MG63 (cell line): Measurements from ENCODE around the gene EPHX1. TPM values are rescaled to one million over a fixed set of nuclear protein-coding genes. Genes with fewer than 3 reads are reported as not detected.

Experiments
- DNase-seq: peaks from one replicate; pipeline ENCODE4 v3.0.0-alpha.2; 2020
- H3K27me3 ChIP-seq: fragments of 250-450 bp; sonication (Bioruptor Pico); 2 replicates; pipeline ENCODE4 v1.5.1; 2020; ENCODE audit warnings: mild to moderate bottlenecking, moderate library complexity
- H3K36me3 ChIP-seq: fragments of 250-450 bp; sonication (Bioruptor Pico); 2 replicates; pipeline ENCODE4 v1.5.1; 2020; ENCODE audit warnings: mild to moderate bottlenecking, moderate library complexity
- H3K4me3 ChIP-seq: fragments of 250-450 bp; sonication (Bioruptor Pico); 2 replicates; pipeline ENCODE4 v1.5.1; 2020; ENCODE audit warnings: mild to moderate bottlenecking, moderate library complexity
- H3K9me3 ChIP-seq: fragments of 250-450 bp; sonication (Bioruptor Pico); 2 replicates; pipeline ENCODE4 v1.5.1; 2020; ENCODE audit warnings: mild to moderate bottlenecking, moderate library complexity
- total RNA-seq: library from RNA; depleted of rRNA; stranded (reverse); fragments of >200 nt; shearing (Covaris generic); gene quantifications from 2 replicates; pipeline ENCODE4 v1.2.3, GENCODE V29; 2014; ENCODE audit warnings: low replicate concordance

EPHX1 gene
- total RNA-seq, 1 experiment from 2014 or later, result 80.7 TPM

GRCh38 chr1:225860876-225861441 lies 51.0 kb downstream of the EPHX1 start:
- Histone ChIP-seq H3K27me3 (no peaks in the 10 kb centered on the region), H3K4me3 (no peak overlapping the region), H3K36me3 (peaks cover 36% of the 10 kb centered on the region), H3K9me3 (no peaks in the 10 kb centered on the region)
- DNase-seq, result no peak

GRCh38 chr1:225861834-225862580 lies 52.1 kb downstream of the EPHX1 start:
- DNase-seq, result no peak
- H3K4me3 ChIP-seq, result no peak overlapping the region
- H3K36me3 ChIP-seq, result peaks cover 30% of the 10 kb centered on the region
- no peaks in the 10 kb centered on the region for H3K9me3 ChIP-seq
- H3K27me3 ChIP-seq, result no peaks in the 10 kb centered on the region

DNA sequence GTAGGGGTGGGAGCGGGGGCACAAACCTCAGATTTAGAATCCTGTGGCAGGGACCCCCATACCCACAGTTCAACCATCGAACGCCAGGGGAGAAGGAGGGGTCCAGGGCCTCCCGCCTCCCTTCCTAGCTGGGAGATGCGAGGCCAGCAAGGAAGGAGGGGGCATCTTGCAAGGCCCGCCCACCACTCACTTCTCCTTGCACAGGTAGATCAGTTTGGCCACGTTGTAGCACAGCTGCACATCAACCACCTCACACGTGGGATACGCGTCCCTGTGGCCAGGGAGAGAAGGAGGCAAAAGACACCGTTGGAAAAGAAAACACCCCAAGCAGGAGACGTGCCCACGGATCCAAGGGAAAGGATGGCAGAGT lies 52.6 kb downstream of the EPHX1 start:
- H3K27me3 ChIP-seq, result no peaks in the 10 kb centered on the region
- no peak overlapping the region for H3K4me3 ChIP-seq
- H3K9me3 ChIP-seq, result no peaks in the 10 kb centered on the region
- peaks cover 30% of the 10 kb centered on the region for H3K36me3 ChIP-seq
- no peak for DNase-seq

DNA sequence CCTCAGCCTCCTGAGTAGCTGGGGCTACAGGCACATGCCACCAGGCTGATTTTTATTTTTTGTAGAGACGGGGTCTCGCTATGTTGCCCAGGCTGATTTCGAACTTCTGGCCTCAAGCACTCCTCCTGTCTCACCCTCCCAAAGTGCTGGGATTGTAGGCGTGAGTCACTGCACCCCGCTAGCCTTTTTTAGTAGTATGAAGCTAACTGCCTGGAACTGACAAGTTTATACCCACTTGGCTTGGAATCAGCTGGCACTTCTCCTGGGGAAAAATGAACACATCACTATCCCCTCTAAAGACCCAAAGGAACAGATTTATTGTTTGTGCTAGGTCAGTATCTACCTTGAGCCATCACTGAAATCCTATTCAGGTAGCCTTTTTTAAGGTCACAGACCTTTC lies 53.2 kb downstream of the EPHX1 start:
- H3K9me3 ChIP-seq, result no peaks in the 10 kb centered on the region
- DNase-seq, result peak; percentile 49
- H3K4me3 ChIP-seq, result no peak overlapping the region
- no peaks in the 10 kb centered on the region for H3K27me3 ChIP-seq
- H3K36me3 ChIP-seq, result peaks cover 32% of the 10 kb centered on the region

- Histone ChIP-seq H3K36me3 (peaks cover 41% of the 10 kb centered on the region), H3K9me3 (no peaks in the 10 kb centered on the region), H3K27me3 (no peaks in the 10 kb centered on the region), H3K4me3 (no peak overlapping the region)
- DNase-seq, result no peak
Measured at GRCh38 chr1:225865514-225865913, 55.6 kb downstream of the EPHX1 start.

DNA sequence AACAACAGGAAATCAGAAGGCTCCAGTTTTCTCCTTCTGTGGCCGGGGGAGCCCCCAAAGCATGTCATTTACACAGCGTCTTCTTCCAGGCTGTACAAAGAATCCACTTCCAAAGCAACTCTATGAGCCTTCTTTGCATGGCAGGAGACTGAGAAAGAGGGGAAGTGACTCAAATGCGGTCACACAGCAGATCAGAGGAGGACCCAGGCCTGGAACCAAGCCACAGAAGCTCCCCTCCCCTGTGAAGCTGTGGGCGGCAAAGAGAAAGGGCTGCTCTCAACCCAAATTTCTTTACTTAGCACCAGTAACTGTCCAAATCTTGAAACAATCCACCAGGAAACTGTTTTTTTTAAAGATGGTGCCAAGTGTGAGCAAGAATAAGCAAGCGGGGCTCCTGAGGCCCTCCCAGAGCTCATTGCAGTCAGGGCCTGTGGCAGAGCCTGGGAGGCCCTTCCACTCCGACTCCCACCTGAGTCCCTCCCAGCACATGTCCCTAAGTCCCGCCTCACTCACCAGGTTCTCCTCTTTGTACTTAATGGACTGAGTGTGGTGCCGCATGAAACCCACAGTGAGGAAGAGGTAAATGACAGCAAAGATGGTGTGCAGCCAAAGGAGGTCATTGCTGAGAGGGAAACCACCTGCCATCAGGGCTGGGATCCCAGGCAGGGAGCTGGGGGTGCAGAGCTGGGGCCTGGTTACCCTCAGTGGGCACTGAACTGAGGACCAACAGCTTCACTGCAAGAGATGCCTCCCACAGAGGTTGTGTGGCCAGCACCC lies 56.3 kb downstream of the EPHX1 start:
- H3K27me3 ChIP-seq, result no peaks in the 10 kb centered on the region
- DNase-seq, result peak; percentile 86
- H3K36me3 ChIP-seq, result peaks cover 48% of the 10 kb centered on the region
- no peaks in the 10 kb centered on the region for H3K9me3 ChIP-seq
- no peak overlapping the region for H3K4me3 ChIP-seq

DNA sequence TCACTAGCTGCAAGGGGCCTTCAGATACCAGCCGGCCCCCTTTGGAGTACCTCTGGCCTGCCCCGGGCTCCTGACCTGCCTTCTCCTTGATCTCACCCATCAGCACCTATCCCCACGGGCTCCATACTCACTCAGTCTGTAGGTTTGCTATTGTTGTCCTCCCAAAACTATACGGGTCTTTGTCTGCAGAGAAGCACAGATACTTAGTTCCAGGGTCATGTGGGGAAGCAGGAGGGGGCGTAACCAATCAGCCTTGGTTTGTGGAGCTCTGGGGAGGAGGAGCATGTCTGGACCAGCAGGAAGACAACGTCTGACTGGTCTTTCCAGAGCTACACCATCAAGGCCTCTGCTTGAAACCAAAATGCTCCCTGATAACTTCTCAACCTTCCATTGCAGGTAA lies 57.1 kb downstream of the EPHX1 start:
- Histone ChIP-seq H3K4me3 (no peak overlapping the region), H3K9me3 (no peaks in the 10 kb centered on the region), H3K27me3 (no peaks in the 10 kb centered on the region), H3K36me3 (peaks cover 50% of the 10 kb centered on the region)
- no peak for DNase-seq

GRCh38 chr1:225868631-225869330 lies 58.9 kb downstream of the EPHX1 start:
- Histone ChIP-seq H3K9me3 (no peaks in the 10 kb centered on the region), H3K27me3 (no peaks in the 10 kb centered on the region), H3K4me3 (no peak overlapping the region), H3K36me3 (peaks cover 37% of the 10 kb centered on the region)
- DNase-seq, result no peak

- DNase-seq, result no peak
- H3K36me3 ChIP-seq, result peaks cover 35% of the 10 kb centered on the region
Measured at GRCh38 chr1:225870911-225871310, 61.0 kb downstream of the EPHX1 start.

DNA sequence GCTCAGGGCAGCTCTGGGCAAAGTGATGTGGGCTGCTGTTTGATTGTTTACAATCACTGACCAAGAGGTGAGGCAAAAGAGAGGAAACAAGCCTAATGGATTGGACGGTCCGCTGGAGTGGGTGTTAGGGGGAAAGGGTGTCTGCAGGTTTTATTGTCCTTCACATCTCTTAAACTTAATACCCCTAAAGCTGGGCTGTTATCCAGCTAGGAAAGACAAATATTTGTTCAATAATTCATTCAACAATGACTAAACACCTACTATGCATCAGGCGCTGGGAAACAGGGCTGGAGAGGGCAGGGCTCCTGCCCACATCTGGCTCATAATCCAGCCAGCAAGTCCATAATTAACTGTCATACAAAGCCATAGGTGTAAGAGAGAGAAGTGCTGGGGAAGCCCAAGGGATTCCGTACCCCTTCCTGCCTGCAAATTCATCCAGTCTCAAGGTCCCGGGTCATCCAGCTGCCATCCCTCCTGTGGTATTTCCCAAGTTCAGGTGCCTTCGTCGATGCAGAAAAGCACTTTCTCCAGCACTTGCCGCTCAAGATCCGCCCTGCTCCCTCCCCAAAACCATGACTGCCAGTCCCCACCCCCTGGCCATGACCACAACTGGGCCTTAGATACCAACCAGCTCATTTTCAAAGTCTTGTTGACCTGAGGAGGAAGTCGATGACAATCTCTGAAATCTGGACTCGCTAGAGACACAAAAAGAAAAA lies 61.6 kb downstream of the EPHX1 start:
- DNase-seq, result peak; percentile 48
- H3K27me3 ChIP-seq, result no peaks in the 10 kb centered on the region
- no peak overlapping the region for H3K4me3 ChIP-seq
- H3K9me3 ChIP-seq, result no peaks in the 10 kb centered on the region
- H3K36me3 ChIP-seq, result peaks cover 35% of the 10 kb centered on the region

More at GRCh38 chr1:225870911-225871310, 61.0 kb downstream of the EPHX1 start:
- Histone ChIP-seq H3K4me3 (no peak overlapping the region), H3K27me3 (no peaks in the 10 kb centered on the region), H3K9me3 (no peaks in the 10 kb centered on the region)

- H3K9me3 ChIP-seq, result no peaks in the 10 kb centered on the region
- no peaks in the 10 kb centered on the region for H3K27me3 ChIP-seq
- peaks cover 38% of the 10 kb centered on the region for H3K36me3 ChIP-seq
- DNase-seq, result no peak
- no peak overlapping the region for H3K4me3 ChIP-seq
Measured at GRCh38 chr1:225872075-225872430, 62.1 kb downstream of the EPHX1 start.

DNA sequence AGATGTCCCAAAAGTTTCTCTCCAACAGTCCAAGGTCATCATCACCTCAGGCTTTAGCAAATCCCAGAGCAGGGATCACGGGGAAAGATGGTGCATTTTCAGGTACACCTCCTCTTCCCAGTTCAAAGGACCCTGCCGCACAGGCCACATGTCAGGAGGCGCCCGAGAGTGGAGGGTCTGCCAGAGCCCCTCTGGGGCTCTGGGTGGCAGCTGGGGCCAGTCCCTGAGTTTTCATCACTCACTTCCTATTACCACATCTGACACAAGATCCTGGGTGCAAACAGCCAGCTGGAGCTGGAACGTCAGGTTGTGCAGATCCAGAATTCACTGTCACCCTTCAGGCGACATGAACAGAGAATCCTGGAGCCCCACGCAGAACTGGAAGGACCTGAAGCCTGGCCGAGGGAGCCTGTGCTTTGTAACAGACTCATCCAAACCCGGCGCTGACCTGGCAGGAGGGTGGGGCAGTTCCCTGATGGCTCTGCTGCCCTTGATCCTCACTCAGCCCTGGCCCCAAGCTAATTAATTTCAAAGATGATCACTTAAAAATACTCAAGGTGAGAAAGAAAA lies 63.4 kb downstream of the EPHX1 start:
- DNase-seq, result no peak
- Histone ChIP-seq H3K9me3 (no peaks in the 10 kb centered on the region), H3K4me3 (no peak overlapping the region), H3K36me3 (peaks cover 42% of the 10 kb centered on the region), H3K27me3 (no peaks in the 10 kb centered on the region)

DNA sequence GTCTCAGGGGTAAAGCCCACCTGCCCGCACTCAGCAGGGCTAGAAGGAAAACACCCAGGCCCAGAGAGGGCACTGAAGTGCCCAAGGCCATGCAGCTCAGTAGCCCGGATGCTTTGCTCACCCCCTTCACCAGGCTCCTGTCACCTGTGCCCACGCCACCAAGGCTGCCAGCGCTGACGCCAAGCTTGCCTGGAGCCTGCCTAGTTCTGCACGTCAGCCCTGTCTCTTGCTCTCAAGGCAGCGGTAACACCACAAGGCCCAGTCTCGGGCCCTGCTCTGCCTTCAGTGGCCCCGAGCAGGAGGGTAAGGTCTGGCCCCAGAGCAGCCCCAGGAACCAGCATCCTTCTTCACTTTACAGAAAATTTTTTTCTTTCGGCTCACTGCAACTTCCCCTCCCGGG lies 64.5 kb downstream of the EPHX1 start:
- DNase-seq, result no peak
- H3K9me3 ChIP-seq, result no peaks in the 10 kb centered on the region
- no peaks in the 10 kb centered on the region for H3K27me3 ChIP-seq
- H3K36me3 ChIP-seq, result peaks cover 42% of the 10 kb centered on the region
- no peak overlapping the region for H3K4me3 ChIP-seq

DNA sequence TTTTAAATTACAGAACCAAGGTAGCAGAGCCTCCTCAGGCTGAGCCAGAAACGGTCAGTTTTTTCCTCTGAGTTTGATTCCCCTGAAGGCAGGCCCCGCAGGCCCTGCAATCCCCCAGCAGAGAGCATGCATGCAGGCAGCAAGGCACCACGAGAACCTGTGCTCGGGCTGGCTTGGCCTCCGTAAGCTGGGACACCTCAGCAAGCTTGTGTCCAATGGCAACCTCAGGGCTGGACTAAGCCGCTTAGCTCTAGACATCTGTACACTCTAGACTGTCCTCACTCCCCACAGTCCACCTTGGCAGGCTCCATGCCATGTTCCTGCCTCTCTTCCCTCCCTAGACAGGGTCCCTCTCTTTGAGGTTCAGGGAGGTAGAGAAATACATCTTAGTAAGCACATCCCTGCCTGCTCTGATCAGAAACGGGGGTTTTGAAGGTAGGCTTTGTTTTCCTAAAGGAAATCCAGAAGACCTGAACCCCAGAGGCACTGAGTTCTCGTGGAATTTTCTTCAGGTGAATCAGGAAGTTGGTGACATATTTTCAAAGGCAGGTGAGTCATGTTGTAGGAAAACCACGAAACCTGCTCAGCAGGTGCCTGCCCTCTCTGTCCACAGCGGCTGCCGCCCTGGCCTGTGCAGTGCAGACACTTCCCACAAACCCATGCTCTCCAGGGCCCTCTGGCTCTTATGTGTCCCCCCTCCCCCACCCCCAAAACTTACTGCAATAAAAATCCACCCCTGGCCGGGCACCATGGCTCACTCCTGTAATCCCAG lies 65.3 kb downstream of the EPHX1 start:
- no peaks in the 10 kb centered on the region for H3K9me3 ChIP-seq
- H3K36me3 ChIP-seq, result peaks cover 36% of the 10 kb centered on the region
- no peak overlapping the region for H3K4me3 ChIP-seq
- no peaks in the 10 kb centered on the region for H3K27me3 ChIP-seq
- no peak for DNase-seq

GRCh38 chr1:225876900-225877510 lies 67.1 kb downstream of the EPHX1 start:
- no peaks in the 10 kb centered on the region for H3K27me3 ChIP-seq
- DNase-seq, result no peak
- no peak overlapping the region for H3K4me3 ChIP-seq
- peaks cover 20% of the 10 kb centered on the region for H3K36me3 ChIP-seq
- no peaks in the 10 kb centered on the region for H3K9me3 ChIP-seq
